ENCODE data around the gene AP4B1. TPM values are rescaled to one million over a fixed set of nuclear protein-coding genes. Genes with fewer than 3 reads are reported as not detected.

The AP4B1 gene
- polyA plus RNA-seq, 1 donor from 2014 or later: 178 TPM

- Histone ChIP-seq H3K36me3 (ENCODE audit: insufficient read depth, low read length) (peaks cover 9% of the 10 kb centered on the region), H3K9me2 (ENCODE audit: insufficient read depth, low read length) (no peaks in the 10 kb centered on the region), H3F3A (ENCODE audit: insufficient read depth, low read length, poor library complexity, severe bottlenecking) (no peaks in the 10 kb centered on the region), H2AFZ (ENCODE audit: low read depth, low read length) (no peak overlapping the region), H3K27me3 (ENCODE audit: insufficient read depth, low read depth, low read length) (no peaks in the 10 kb centered on the region), H3K79me2 (replicated peaks; ENCODE audit: insufficient read depth, low read length) (peaks cover 43% of the 10 kb centered on the region), H3K27ac (ENCODE audit: low read length) (no peak overlapping the region), H4K20me1 (ENCODE audit: insufficient read depth) (no peaks in the 10 kb centered on the region), H3K9me3 (ENCODE audit: low read length) (no peaks in the 10 kb centered on the region), H3K4me2 (ENCODE audit: low read length) (no peak overlapping the region), H3K9ac (ENCODE audit: low read length) (no peak overlapping the region), H3K4me3 (ENCODE audit: low read length) (no peak overlapping the region)
- TF ChIP-seq EZH2 (IDR thresholded peaks at IDR 0.05; ENCODE audit: borderline replicate concordance, insufficient read depth, low read length, poor library complexity, severe bottlenecking) (no peak), EP300 (conservative IDR thresholded peaks at IDR 0.05; ENCODE audit: poor library complexity, severe bottlenecking) (no peak), TAF1 (IDR thresholded peaks at IDR 0.05; ENCODE audit: low read depth) (no peak), REST (IDR thresholded peaks at IDR 0.05; ENCODE audit: borderline replicate concordance) (no peak), CTCF (IDR thresholded peaks at IDR 0.05; ENCODE audit: poor library complexity, severe bottlenecking) (no peak), MXI1 (conservative IDR thresholded peaks at IDR 0.05; ENCODE audit: poor library complexity, severe bottlenecking) (no peak), RAD21 (conservative IDR thresholded peaks at IDR 0.05) (no peak), SMC3 (conservative IDR thresholded peaks at IDR 0.05; ENCODE audit: poor library complexity) (no peak), POLR2AphosphoS5 (IDR thresholded peaks at IDR 0.05) (no peak)
Measured at GRCh38 chr1:113940365-113941244, 36.0 kb upstream of the AP4B1 start.

GRCh38 chr1:113938192-113938591, 33.6 kb upstream of the AP4B1 start:
- H3K27ac ChIP-seq (ENCODE audit: low read length): no peak overlapping the region
- no peaks in the 10 kb centered on the region for H3K9me2 ChIP-seq (ENCODE audit: insufficient read depth, low read length)
- H3K9me3 ChIP-seq (ENCODE audit: low read length): no peaks in the 10 kb centered on the region
- no peaks in the 10 kb centered on the region for H3K27me3 ChIP-seq (ENCODE audit: insufficient read depth, low read depth, low read length)
- H3K4me2 ChIP-seq (ENCODE audit: low read length): no peak overlapping the region
- no peaks in the 10 kb centered on the region for H3F3A ChIP-seq (ENCODE audit: insufficient read depth, low read length, poor library complexity, severe bottlenecking)
- H3K4me3 ChIP-seq (ENCODE audit: low read length): no peak overlapping the region
- no peak overlapping the region for H2AFZ ChIP-seq (ENCODE audit: low read depth, low read length)
- H3K36me3 ChIP-seq (ENCODE audit: insufficient read depth, low read length): peaks cover 6% of the 10 kb centered on the region
- peaks cover 54% of the 10 kb centered on the region for H3K79me2 ChIP-seq (replicated peaks; ENCODE audit: insufficient read depth, low read length)
- TF ChIP-seq REST (IDR thresholded peaks at IDR 0.05; ENCODE audit: borderline replicate concordance): no peak
- TF ChIP-seq TAF1 (IDR thresholded peaks at IDR 0.05; ENCODE audit: low read depth): no peak
- no peak for TF ChIP-seq RAD21 (conservative IDR thresholded peaks at IDR 0.05)
- no peak for TF ChIP-seq MXI1 (conservative IDR thresholded peaks at IDR 0.05; ENCODE audit: poor library complexity, severe bottlenecking)
- no peak for TF ChIP-seq SMC3 (conservative IDR thresholded peaks at IDR 0.05; ENCODE audit: poor library complexity)
- TF ChIP-seq EP300 (conservative IDR thresholded peaks at IDR 0.05; ENCODE audit: poor library complexity, severe bottlenecking): no peak
- TF ChIP-seq POLR2AphosphoS5 (IDR thresholded peaks at IDR 0.05): no peak
- TF ChIP-seq EZH2 (IDR thresholded peaks at IDR 0.05; ENCODE audit: borderline replicate concordance, insufficient read depth, low read length, poor library complexity, severe bottlenecking): no peak
- no peak for TF ChIP-seq CTCF (IDR thresholded peaks at IDR 0.05; ENCODE audit: poor library complexity, severe bottlenecking)
- H4K20me1 ChIP-seq (ENCODE audit: insufficient read depth): no peaks in the 10 kb centered on the region
- no peak overlapping the region for H3K9ac ChIP-seq (ENCODE audit: low read length)

Data from neural cell (in vitro differentiated cells).